MM.1S (cell line): ENCODE data around the gene PLOD1.

Experiments used
- CTCF ChIP-seq: fragments of 300-600 bp; sonication (generic); IDR thresholded peaks from 2 replicates; pipeline ENCODE4 v1.5.1; 2016; ENCODE audit warnings: antibody characterized with exemption, low read length, mixed read lengths
- EZH2 ChIP-seq: fragments of 300-600 bp; sonication (generic); optimal IDR thresholded peaks from 2 replicates; pipeline ENCODE3; 2017; ENCODE audit warnings: low read depth, mild to moderate bottlenecking, antibody characterized with exemption, low read length, mixed read lengths

- TF ChIP-seq CTCF, result no peak
- no peak for TF ChIP-seq EZH2
Measured at GRCh38 chr1:11888877-11889208, 45.7 kb upstream of the PLOD1 start.
